Right kidney (tissue), 1 donor: ENCODE results near the gene ZNF598.
"Not testable (repeated sequence)": the region's sequence is repeated elsewhere in the genome, so short reads cannot be mapped to it uniquely, and the experiment has no call there.

Source experiments
- DNase-seq: peaks from one replicate; pipeline ENCODE4 v3.0.0-alpha.2; 2016

The ZNF598 gene

DNA sequence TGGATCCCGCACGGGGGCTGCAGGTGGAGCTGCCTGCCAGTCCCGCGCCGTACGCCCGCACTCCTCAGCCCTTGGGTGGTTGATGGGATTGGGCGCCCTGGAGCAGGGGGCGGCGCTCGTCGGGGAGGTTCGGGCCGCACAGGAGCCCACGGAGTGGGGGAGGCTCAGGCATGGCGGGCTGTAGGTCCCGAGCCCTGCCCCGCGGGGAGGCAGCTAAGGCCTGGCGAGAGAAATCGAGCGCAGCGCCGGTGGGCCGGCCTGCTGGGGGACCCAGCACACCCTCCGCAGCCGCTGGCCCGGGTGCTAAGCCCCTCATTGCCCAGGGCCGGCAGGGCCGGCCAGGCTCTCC lies 51.5 kb downstream of the ZNF598 start:
- DNase-seq, result not testable (repeated sequence)

DNA sequence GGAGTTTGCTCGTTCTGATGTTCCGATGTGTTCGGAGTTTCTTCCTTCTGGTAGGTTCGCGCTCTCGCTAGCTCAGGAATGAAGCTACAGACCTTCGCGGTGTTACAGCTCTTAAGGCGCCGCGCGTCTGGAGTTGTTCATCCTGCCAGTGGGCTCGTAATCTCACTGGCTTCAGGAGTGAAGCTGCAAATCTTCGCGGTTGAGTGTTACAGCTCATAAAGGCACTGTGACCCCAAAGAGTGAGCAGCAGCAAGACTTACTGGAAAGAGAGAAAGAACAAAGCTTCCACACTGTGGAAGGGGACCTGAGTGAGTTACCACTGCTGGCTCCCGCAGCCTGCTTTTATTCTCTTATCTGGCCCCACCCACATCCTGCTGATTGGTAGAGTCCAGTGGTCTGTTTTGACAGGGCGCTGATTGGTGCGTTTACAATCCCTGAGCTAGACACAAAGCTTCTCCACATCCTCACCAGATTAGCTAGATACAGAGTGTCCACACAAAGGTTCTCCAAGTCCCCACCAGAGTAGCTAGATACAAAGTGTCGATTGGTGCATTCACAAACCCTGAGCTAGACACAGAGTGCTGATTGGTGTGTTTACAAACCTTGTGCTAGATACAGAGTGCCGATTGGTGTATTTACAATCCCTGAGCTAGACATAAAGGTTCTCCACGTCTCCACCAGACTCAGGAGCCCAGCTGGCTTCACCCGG lies 52.0 kb downstream of the ZNF598 start:
- not testable (repeated sequence) for DNase-seq

DNA sequence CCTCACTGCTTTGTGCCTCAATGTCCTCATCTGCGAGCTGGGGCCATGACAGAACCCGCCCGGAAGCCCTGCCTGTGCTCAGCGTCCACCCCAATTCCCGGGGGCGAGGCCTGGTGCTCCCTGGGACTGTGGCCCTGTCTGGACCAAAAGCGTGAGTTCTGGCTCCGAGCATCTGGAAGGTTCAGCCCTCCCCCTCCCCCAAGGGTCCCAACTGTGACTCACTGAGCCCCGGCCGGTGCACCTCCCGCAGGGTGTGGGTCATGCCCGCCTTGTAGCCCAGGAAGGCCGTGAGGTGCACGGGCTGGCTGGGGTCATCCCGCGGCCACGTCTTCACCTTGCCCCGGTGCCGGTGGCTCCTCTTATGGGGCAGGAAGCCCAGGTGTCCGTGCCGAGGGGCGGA lies 55.9 kb downstream of the ZNF598 start:
- no peak for DNase-seq

DNA sequence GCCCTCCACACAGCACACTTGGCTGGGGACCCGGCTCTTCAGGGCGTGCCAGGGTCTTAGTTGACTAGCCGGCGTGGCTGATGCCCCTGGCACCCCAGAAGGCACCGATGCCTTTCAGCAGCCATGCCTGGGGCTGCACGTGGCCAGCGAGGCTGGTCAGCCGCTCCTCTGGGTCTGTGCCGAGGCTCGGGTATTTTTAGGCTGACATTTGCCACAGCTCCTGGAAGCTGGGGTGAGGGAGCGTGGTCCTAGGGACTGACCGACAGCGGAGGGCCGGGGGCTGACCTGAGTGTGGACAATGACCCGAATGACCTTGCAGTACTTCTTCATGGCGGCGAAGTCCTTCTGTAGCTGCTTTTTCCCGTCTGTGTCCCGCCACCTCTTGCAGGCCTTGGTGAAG lies 59.1 kb downstream of the ZNF598 start:
- no peak for DNase-seq

DNA sequence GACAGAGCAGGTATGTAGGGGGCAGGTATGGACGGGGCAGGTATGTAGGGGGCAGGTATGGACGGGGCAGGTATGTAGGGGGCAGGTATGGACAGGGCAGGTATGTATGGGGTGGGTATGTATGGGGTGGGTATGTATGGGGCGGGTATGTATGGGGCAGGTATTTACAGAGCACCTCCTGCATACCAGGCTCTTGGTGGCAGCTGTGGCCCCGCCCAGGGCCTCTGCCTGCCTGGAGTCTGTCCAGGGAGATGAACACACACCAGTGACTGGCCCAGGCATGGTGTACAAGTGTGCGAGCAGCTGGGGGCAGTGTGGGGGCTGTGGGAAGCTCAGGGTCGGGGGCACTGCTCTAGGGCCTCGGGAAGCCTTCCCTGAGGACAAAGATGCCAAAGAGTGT lies 59.6 kb downstream of the ZNF598 start:
- DNase-seq, result no peak

DNA sequence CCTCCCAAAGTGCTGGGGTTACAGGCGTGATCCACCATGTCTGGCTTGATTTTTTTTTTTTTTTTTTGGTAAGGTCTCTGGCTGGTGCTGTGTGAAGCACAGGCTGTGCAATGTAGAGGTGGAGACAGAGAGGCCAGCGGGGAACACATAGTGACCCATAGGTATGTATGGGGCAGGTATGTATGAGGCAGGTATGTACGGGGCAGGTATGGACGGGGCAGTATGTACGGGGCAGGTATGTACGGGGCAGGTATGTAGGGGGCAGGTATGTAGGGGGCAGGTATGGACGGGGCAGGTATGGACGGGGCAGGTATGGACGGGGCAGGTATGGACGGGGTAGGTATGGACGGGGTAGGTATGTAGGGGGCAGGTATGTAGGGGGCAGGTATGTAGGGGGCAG lies 60.1 kb downstream of the ZNF598 start:
- DNase-seq, result no peak
